ENCODE results near the gene SZRD1. TPM values are rescaled to one million over a fixed set of nuclear protein-coding genes. Genes with fewer than 3 reads are reported as not detected.

The SZRD1 gene
- total RNA-seq, 1 donor: 83.1 TPM

DNA sequence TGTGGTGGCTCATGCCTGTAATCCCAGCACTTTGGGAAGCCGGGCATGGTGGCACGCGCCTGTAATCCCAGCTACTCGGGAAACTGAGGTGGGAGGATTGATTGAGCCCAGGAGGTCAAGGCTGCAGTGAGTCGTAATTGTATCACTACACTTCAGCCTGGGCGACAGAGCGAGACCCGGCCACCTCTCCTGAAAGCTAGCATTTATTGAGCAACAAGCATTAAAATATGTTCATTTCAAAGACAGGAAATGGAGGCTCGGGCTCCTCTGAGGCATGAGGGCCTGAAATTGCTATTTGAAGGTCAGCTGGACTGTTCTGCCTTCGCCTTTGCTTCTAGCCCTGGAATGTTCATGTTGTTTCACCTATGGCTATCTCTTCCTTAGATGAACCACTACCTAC lies 35.7 kb downstream of the SZRD1 start:
- Histone ChIP-seq H3K4me1 (ENCODE audit: insufficient read depth, low read length) (no peaks in the 10 kb centered on the region), H3K4me3 (ENCODE audit: low read length) (no peak overlapping the region), H3K27me3 (ENCODE audit: insufficient read depth, low read length) (no peaks in the 10 kb centered on the region), H3K9me3 (ENCODE audit: low read depth, low read length) (no peaks in the 10 kb centered on the region)

DNA sequence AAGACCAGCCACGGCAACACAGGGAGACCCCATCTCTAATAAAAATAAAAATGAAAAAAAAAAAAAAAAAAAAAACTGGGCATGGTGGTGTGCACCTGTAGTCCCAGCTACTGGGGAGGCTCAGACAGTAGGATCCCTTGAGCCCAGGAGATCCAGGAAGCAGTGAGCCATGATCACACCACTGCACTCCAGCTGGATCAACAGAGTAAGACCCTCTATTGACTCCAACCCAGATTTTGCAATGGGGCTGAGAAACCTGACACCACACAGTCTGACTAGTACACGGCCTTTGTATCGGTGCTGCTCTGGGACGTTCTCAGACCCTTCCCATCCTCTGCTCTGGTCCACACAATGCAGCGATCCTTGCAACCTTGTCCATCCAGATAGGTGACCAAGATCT lies 38.4 kb downstream of the SZRD1 start:
- H3K27me3 ChIP-seq (ENCODE audit: insufficient read depth, low read length): no peaks in the 10 kb centered on the region
- H3K4me3 ChIP-seq (ENCODE audit: low read length): no peak overlapping the region
- no peaks in the 10 kb centered on the region for H3K9me3 ChIP-seq (ENCODE audit: low read depth, low read length)
- H3K4me1 ChIP-seq (ENCODE audit: insufficient read depth, low read length): no peaks in the 10 kb centered on the region

DNA sequence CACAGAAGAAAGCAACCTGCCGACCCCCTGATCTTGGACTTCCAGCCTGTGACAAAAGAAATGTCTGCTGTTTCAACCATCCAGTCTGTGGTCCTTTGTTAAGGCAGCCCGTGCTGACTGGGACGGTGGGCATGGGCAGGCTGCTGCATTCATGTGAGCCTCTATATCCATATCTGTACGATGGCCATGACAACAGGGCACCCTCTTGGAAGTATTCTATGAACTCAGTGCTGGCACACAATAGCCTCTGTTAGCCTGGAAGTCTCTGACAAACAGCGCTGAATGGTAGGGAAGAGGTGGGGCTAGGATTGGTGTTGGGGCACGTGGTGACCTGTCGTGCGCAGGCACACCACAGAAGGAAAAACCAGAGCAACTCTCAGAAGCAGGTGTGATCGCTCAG lies 39.8 kb downstream of the SZRD1 start:
- Histone ChIP-seq H3K4me1 (ENCODE audit: insufficient read depth, low read length) (no peaks in the 10 kb centered on the region), H3K4me3 (ENCODE audit: low read length) (no peak overlapping the region), H3K9me3 (ENCODE audit: low read depth, low read length) (no peaks in the 10 kb centered on the region), H3K27me3 (ENCODE audit: insufficient read depth, low read length) (no peaks in the 10 kb centered on the region)

DNA sequence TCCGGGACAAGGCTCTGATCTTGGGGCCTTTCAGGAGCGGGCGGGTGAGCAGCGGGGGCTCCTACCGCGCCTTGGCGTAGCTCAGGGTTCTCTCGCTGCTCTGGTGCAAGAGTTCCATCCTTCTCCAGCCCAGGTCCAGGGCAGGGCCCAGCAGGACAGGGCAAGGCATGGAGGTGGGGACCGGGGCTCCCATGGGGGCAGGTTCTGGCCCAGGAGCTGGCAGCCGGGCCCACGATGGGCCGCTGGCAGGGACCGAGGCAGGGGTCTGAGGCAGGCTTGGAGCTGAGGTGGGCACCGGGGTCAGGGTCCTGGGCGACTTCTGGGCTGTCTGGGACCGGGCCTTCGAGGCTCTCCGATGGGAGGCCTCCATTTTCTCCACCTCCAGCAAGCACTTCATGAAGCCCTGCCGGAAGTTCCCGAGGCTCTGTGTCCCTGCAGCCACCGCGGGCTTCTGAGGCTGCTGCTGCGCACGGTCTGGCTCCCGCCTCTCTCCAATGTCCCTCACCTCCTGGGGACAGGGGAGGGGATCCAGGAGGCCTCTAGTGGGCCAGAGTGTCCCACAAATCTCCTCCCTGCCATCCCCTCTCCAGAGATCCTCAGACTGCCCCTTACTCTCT lies 42.6 kb downstream of the SZRD1 start:
- H3K4me1 ChIP-seq (ENCODE audit: insufficient read depth, low read length): no peaks in the 10 kb centered on the region
- no peaks in the 10 kb centered on the region for H3K27me3 ChIP-seq (ENCODE audit: insufficient read depth, low read length)
- no peaks in the 10 kb centered on the region for H3K9me3 ChIP-seq (ENCODE audit: low read depth, low read length)
- no peak overlapping the region for H3K4me3 ChIP-seq (ENCODE audit: low read length)

DNA sequence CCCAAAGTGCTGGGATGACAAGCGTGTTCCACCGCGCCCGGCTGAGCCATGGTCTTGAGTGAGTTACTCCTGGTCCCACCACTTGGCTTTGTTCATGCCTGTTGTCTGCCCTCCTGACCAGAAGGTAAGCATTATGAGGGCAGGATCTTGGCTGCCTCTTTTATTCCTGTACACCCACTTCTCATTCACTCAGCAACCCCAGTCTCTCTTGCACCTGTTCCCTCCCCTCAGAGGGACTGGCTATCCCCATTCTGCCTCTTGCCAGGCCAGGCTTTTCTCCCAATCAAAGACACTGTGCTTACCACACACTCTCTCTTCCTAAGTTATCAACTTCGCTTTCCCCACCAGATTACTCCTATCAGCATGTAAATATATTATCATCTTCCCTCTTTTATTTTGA lies 43.8 kb downstream of the SZRD1 start:
- no peaks in the 10 kb centered on the region for H3K9me3 ChIP-seq (ENCODE audit: low read depth, low read length)
- H3K27me3 ChIP-seq (ENCODE audit: insufficient read depth, low read length): no peaks in the 10 kb centered on the region
- no peak overlapping the region for H3K4me3 ChIP-seq (ENCODE audit: low read length)
- no peaks in the 10 kb centered on the region for H3K4me1 ChIP-seq (ENCODE audit: insufficient read depth, low read length)

DNA sequence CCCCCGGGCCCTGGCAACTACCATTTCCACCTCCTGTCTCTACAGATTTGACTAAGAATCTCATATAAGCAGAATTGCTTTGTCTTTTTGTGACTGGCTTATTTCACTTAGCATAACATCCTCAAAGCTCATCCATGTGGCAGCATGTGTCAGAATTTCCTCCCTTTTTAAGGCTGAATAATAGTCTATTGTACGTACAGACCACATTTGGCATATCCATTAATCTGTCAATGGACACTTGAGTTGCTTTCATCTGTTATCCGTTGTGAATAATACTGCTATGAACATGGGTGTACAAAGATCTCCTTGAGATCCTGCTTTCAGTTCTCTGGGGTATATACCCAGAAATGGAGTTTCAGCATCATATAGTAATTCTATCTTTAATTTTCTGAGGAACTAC lies 46.1 kb downstream of the SZRD1 start:
- Histone ChIP-seq H3K4me1 (ENCODE audit: insufficient read depth, low read length) (no peaks in the 10 kb centered on the region), H3K27me3 (ENCODE audit: insufficient read depth, low read length) (no peaks in the 10 kb centered on the region), H3K4me3 (ENCODE audit: low read length) (no peak overlapping the region), H3K9me3 (ENCODE audit: low read depth, low read length) (no peaks in the 10 kb centered on the region)

DNA sequence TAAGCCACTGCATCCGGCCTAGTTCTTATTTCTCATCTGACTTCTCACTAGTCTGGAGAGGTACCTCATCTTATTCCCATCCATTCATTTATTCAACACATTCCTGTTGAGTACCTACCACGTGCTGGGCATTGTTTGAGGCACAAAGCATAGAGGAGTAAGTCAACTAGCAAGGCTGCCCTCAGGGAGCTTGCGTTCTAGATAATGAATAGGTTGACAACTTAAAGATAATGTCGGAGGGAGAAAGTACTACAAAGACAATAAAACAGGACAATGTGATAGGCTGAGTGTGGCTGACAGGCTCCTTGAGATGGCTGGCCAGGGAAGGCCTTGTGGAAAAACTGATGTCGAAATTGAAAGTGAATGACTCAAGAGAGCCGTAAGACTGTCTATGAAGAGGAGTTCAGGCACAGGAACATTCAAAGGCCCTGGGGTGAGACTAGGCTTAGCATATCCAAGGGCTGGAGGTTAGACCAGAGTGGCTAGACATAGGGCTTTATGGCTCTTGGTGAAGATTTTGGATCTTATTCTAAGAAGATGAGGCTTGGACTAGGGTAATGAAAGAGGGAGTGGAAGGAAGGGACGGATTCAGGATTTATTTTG lies 51.9 kb downstream of the SZRD1 start:
- H3K4me3 ChIP-seq (ENCODE audit: low read length): no peak overlapping the region
- H3K27me3 ChIP-seq (ENCODE audit: insufficient read depth, low read length): no peaks in the 10 kb centered on the region
- H3K4me1 ChIP-seq (ENCODE audit: insufficient read depth, low read length): peaks cover 23% of the 10 kb centered on the region
- no peaks in the 10 kb centered on the region for H3K9me3 ChIP-seq (ENCODE audit: low read depth, low read length)

DNA sequence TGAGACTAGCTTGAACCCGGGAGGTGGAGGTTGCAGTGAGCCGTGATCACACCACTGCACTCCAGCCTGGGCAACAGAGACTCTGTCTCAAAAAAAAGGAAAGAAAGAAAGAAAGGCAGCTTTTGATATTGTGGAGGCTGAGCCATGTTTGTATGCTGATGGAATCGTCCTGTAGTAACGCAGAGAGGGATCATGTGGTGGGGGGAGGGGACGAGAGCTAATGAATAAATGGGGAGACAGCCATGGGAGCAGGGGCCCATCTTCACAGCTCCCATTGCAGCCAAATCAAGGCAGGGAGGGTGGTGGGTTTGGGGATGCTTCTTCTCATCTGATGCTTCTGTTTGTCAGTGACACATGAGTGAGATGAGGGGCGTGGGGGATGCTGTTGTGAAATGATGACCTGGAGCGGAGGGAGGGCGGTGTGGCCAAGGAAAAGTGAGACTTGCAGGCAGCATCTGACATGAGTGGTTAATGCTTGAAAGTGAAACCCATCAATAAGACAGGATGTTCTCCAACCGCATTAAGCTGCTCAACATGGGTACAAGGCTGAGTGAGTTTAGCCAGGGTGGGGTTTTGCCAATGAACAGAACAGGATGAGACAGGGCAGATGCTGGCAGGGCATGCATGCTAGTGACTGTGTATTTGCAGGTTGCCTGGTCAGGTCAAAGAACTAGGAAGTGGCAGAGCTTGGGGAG lies 53.5 kb downstream of the SZRD1 start:
- Histone ChIP-seq H3K4me1 (ENCODE audit: insufficient read depth, low read length) (peaks cover 23% of the 10 kb centered on the region), H3K27me3 (ENCODE audit: insufficient read depth, low read length) (no peaks in the 10 kb centered on the region), H3K9me3 (ENCODE audit: low read depth, low read length) (no peaks in the 10 kb centered on the region), H3K4me3 (ENCODE audit: low read length) (no peak overlapping the region)

DNA sequence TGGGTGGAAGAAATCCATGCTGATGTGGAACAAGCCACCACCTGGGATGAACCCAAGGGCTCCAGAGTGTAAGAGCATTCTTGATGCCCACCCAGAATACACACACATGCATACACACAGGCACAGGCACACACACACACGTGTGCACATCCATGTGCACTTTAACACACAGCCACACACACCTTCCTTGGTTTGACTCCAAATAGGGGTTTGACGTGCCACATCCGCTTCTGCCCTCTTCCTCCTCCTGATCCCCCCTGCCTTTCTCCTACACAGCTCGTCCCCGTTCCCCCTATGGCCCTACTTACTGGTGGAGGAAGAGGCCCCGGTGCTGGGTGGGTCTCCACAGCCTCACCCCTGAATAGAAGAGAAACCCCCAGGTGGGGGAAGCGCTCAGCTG lies 54.2 kb downstream of the SZRD1 start:
- Histone ChIP-seq H3K9me3 (ENCODE audit: low read depth, low read length) (no peaks in the 10 kb centered on the region), H3K4me3 (ENCODE audit: low read length) (no peak overlapping the region), H3K27me3 (ENCODE audit: insufficient read depth, low read length) (no peaks in the 10 kb centered on the region), H3K4me1 (ENCODE audit: insufficient read depth, low read length) (peaks cover 23% of the 10 kb centered on the region)

DNA sequence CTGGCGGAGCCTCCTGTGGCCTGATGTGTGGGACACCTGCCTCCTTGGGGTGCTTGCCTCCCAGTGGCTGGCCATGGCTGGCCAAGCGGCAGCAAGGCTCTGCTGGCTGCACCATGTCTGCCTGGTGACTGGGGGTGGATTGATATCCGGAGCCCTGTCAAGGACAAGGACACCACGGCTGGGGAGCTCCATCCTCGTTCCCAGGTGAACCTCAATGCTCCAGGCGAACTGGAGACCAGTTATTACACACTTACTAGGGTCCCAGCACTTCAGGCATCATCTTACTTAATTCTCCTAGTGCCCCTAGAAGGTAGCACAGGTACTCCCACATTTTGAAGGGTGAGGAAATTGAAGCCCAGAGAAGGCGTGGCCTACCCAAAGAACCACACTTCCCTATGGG lies 55.0 kb downstream of the SZRD1 start:
- Histone ChIP-seq H3K9me3 (ENCODE audit: low read depth, low read length) (no peaks in the 10 kb centered on the region), H3K27me3 (ENCODE audit: insufficient read depth, low read length) (no peaks in the 10 kb centered on the region), H3K4me3 (ENCODE audit: low read length) (no peak overlapping the region), H3K4me1 (ENCODE audit: insufficient read depth, low read length) (peaks cover 23% of the 10 kb centered on the region)

DNA sequence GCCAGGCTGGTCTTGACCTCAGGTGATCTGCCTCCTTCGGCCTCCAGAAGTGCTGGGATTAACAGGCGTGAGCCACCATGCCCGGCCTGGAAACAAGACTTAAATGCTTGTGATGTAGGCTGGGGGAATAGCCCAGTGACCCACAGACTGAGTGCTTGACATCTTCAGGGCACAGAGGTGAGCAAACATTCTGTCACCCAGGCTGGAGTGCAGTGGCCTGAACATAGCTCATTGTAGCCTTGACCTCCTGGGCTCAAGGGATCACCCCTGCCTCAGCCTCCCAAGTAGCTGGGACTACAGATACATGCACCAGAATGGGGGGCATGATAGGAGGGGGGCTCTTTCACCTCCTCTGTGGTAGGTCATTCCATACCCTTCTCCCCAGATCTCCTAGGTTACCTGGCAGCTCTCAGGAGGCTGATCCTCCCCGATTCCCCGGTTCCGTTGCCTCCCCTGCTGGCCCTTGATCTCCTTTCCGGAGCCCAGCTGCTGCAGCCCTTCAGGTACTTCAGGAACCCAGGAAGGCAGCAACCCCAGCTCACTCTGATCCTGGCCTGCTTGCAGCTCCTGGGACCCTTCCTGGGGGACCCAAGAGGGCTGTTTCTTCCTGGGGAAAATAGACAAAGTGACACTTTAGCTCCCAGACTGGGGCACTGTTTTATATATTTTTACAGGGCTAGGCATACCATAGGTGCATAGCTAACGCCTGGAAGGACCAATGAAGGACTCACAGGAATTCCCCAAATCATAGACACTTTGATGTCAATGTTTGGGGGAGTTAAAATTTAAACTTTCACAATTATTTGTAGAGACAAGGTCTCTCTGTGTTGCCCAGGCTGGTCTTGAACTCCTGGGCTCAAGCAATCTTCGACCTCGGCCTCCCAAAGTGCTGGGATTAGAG lies 58.3 kb downstream of the SZRD1 start:
- no peaks in the 10 kb centered on the region for H3K27me3 ChIP-seq (ENCODE audit: insufficient read depth, low read length)
- peaks cover 16% of the 10 kb centered on the region for H3K4me1 ChIP-seq (ENCODE audit: insufficient read depth, low read length)
- H3K4me3 ChIP-seq (ENCODE audit: low read length): no peak overlapping the region

DNA sequence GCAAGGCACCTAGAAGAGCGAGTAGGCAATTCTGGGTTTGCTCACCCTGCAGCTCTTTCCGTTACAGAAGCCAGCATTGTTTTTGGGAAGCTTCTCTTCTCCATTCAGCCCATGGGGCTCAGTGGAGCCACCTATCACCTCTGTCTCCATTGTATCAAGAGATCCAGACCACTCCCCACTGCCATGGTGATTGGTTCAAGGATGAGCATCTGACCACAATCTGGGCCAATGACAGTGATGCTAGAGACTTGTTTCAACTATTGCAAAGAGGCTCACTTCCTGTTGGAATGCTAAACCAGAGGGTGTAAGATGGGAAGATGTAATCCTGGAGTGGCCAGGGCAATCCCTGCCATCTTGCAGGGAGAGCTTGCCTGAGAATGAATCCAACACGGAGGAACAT lies 63.6 kb downstream of the SZRD1 start:
- Histone ChIP-seq H3K27me3 (ENCODE audit: insufficient read depth, low read length) (no peaks in the 10 kb centered on the region), H3K4me3 (ENCODE audit: low read length) (no peak overlapping the region), H3K4me1 (ENCODE audit: insufficient read depth, low read length) (no peaks in the 10 kb centered on the region), H3K9me3 (ENCODE audit: low read depth, low read length) (no peaks in the 10 kb centered on the region)

More for the DNA sequence above, 58.3 kb downstream of the SZRD1 start:
- H3K9me3 ChIP-seq (ENCODE audit: low read depth, low read length): no peaks in the 10 kb centered on the region

DNA sequence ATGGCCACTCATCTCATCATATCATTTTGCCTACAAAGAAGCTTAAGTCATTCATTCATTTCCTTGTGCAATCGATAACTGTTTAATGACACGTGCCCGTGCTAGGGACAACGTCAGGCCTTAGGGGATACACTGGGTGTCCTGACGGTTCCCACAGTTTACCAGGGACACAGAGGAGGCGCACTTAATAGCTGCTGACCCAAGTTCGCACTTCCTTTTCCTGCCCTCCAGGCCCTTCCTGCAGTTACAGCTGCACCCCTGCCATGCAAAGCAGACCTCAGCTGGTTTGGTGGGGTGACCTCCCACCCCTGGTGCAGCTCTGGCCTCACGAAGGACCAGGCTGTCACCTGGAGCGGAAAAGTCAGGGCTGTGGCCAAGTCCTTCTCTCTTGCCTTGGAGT lies 66.0 kb downstream of the SZRD1 start:
- H3K9me3 ChIP-seq (ENCODE audit: low read depth, low read length): no peaks in the 10 kb centered on the region

DNA sequence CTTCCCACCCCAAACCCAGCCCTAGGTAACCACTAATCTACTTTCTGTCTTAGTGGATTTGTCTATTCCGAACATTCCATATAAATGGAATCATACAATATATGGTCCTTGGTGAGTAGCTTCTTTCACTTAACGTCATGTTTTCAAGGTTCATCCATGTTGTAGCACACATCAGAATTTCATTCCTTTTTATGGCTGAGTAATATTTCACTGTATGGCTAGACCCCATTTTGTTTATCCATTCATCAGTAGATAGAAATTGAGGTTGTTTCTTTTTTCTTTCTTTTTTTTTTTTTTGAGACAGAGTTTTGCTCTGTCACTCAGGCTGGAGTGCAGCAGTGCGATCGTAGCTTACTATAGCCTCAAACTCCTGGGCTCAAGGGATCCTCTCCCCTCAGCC lies 67.0 kb downstream of the SZRD1 start:
- Histone ChIP-seq H3K4me1 (ENCODE audit: insufficient read depth, low read length) (no peaks in the 10 kb centered on the region), H3K9me3 (ENCODE audit: low read depth, low read length) (no peaks in the 10 kb centered on the region), H3K27me3 (ENCODE audit: insufficient read depth, low read length) (no peaks in the 10 kb centered on the region), H3K4me3 (ENCODE audit: low read length) (no peak overlapping the region)

More for the DNA sequence above, 66.0 kb downstream of the SZRD1 start:
- Histone ChIP-seq H3K27me3 (ENCODE audit: insufficient read depth, low read length) (no peaks in the 10 kb centered on the region), H3K4me1 (ENCODE audit: insufficient read depth, low read length) (no peaks in the 10 kb centered on the region), H3K4me3 (ENCODE audit: low read length) (no peak overlapping the region)

DNA sequence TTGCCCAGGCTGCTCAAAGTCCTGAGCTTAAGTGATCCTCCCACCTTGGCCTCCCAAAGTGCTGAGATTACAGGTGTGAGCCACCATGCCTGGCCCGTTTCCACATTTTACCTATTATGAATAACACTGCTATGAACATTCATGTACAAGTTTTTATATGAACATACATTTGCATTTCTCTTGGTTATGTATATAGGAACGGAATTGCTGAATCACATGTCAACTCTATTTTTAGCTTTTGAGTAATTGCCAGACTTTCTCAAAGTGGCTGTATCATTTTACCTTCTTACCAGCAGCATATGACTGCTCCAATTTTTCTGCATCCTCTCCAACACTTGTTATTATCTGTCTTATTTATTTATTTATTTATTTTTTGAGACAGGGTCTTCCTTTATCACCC lies 67.5 kb downstream of the SZRD1 start:
- no peaks in the 10 kb centered on the region for H3K9me3 ChIP-seq (ENCODE audit: low read depth, low read length)
- H3K27me3 ChIP-seq (ENCODE audit: insufficient read depth, low read length): no peaks in the 10 kb centered on the region
- no peaks in the 10 kb centered on the region for H3K4me1 ChIP-seq (ENCODE audit: insufficient read depth, low read length)
- no peak overlapping the region for H3K4me3 ChIP-seq (ENCODE audit: low read length)
